ENCODE measurements around the gene CTBP2. TPM values are rescaled to one million over a fixed set of nuclear protein-coding genes. Genes with fewer than 3 reads are reported as not detected.

Gene CTBP2
- total RNA-seq, 1 experiment from 2014 or later = 212 TPM

GRCh38 chr10:125140151-125140550 lies 20.2 kb downstream of the CTBP2 start:
- no CpG with 5 or more reads among the region's 11 CpGs for WGBS (ENCODE audit: extremely low coverage, insufficient read length, low lambda C conversion rate)
- no peak overlapping the region for H3K14ac ChIP-seq (ENCODE audit: insufficient read depth, low read length)
- peak overlapping the region in 2 of 3 experiments; percentile 31 to 63; a peak in 3 of 7 replicates for H3K27ac Mint-ChIP-seq
- peaks cover 91% of the 10 kb centered on the region; the same call in 1 of the 2 replicates for H3K79me2 ChIP-seq (ENCODE audit: insufficient read depth, low read length)
- no peak overlapping the region for H2AFZ ChIP-seq (ENCODE audit: low read length)
- no peak overlapping the region for H3K56ac ChIP-seq (ENCODE audit: insufficient read length, low read depth, low read length)
- H4K20me1 ChIP-seq (ENCODE audit: control insufficient read depth, insufficient read depth, insufficient read length) = peaks cover 2% of the 10 kb centered on the region
- H3K27me3 Mint-ChIP-seq (ENCODE audit: low read depth) = no peaks in the 10 kb centered on the region; the same call in 1 of the 2 replicates
- no peaks in the 10 kb centered on the region for H3K9me3 Mint-ChIP-seq
- H3K18ac ChIP-seq (ENCODE audit: insufficient read length, low read depth, low read length) = no peak overlapping the region
- TF ChIP-seq CTCF (conservative IDR thresholded peaks at IDR 0.05) = no peak
- H3T11ph ChIP-seq (ENCODE audit: low read length) = no peak overlapping the region
- no peak overlapping the region for H3K23ac ChIP-seq (ENCODE audit: insufficient read length, low read depth, low read length)
- no peak overlapping the region for H2AK5ac ChIP-seq (ENCODE audit: insufficient read length, low read length)
- H2BK5ac ChIP-seq (ENCODE audit: insufficient read length, low read length) = no peak overlapping the region
- no peak overlapping the region for H2BK120ac ChIP-seq (ENCODE audit: low read depth, low read length, poor library complexity, severe bottlenecking)
- no peak overlapping the region; a peak in 1 of 5 replicates for H3K4me3 Mint-ChIP-seq
- no peak overlapping the region for H4K5ac ChIP-seq (ENCODE audit: insufficient read length, low read depth, low read length)
- H3K36me3 Mint-ChIP-seq (ENCODE audit: insufficient read depth in 1 of 3, low read depth in 3 of 3) = peaks cover 36 to 60% (median 59%) of the 10 kb centered on the region in 3 experiments
- peaks cover 30% of the 10 kb centered on the region for H3K4me1 ChIP-seq (ENCODE audit: insufficient read depth, low read length)
- no peak overlapping the region for H2BK20ac ChIP-seq (ENCODE audit: low read depth, low read length, poor library complexity, severe bottlenecking)
- peaks cover 6% of the 10 kb centered on the region for H3K79me1 ChIP-seq (ENCODE audit: insufficient read depth, low read depth, low read length, poor library complexity, severe bottlenecking)
- DNase-seq = no peak
- no peak overlapping the region for H4K91ac ChIP-seq (ENCODE audit: insufficient read length, low read depth, low read length)
- no peak overlapping the region for H4K8ac ChIP-seq (replicated peaks; ENCODE audit: insufficient read length, low read depth, low read length)
- H3K23me2 ChIP-seq (ENCODE audit: insufficient read length, low read depth, low read length, poor library complexity, severe bottlenecking) = no peaks in the 10 kb centered on the region
- no peak overlapping the region for H3K9ac ChIP-seq (ENCODE audit: extremely low read depth, insufficient read length, low read length)
- no peaks in the 10 kb centered on the region for H3K27me3 ChIP-seq (ENCODE audit: insufficient read depth, low read length)
- no peak overlapping the region for H2BK15ac ChIP-seq (ENCODE audit: low read depth, low read length)
- no peak overlapping the region for H3K4me2 ChIP-seq (ENCODE audit: insufficient read depth, insufficient read length, low read length)
- no peak overlapping the region for H2BK12ac ChIP-seq (ENCODE audit: insufficient read length, low read depth, low read length)
- no peak overlapping the region for H3K4ac ChIP-seq (ENCODE audit: low read depth, low read length)
- H3K4me1 Mint-ChIP-seq = peaks cover 83 to 92% of the 10 kb centered on the region in 2 experiments
- H3K9me3 ChIP-seq (ENCODE audit: control insufficient read depth, low read depth, low read length) = no peaks in the 10 kb centered on the region
- H3K27ac ChIP-seq (ENCODE audit: insufficient read length, low read depth, low read length) = no peak overlapping the region
